Mucosa of descending colon (tissue), 3 donors: Measurements from ENCODE around the gene CANT1. TPM values are rescaled to one million over a fixed set of nuclear protein-coding genes. Genes with fewer than 3 reads are reported as not detected.

Experiments
- ATAC-seq: fragments of 200-7000 bp; cut with Tn5 transposase; one replicate; pipeline ENCODE4 v1.9.1; 2020; ENCODE audit warnings: mild to moderate bottlenecking, moderate library complexity
- DNase-seq, 3 donors: peaks; one replicate each; pipeline ENCODE4 v3.0.0-alpha.2; 2020
- H3K36me3 ChIP-seq: fragments of 200-600 bp; one replicate; pipeline ENCODE4 v1.8.0; 2021; ENCODE audit warnings: low read depth, mild to moderate bottlenecking
- H3K4me1 ChIP-seq: fragments of 200-600 bp; one replicate; pipeline ENCODE4 v1.8.0; 2021; ENCODE audit warnings: low read depth, mild to moderate bottlenecking
- H3K4me3 ChIP-seq: fragments of 200-600 bp; one replicate; pipeline ENCODE4 v1.8.0; 2021; ENCODE audit warnings: mild to moderate bottlenecking
- H3K9me3 ChIP-seq: fragments of 200-600 bp; one replicate; pipeline ENCODE4 v1.8.0; 2021; ENCODE audit warnings: mild to moderate bottlenecking
- CTCF ChIP-seq: fragments of 200-600 bp; IDR thresholded peaks from one replicate; pipeline ENCODE4 v1.8.0; 2022; ENCODE audit warnings: antibody characterized with exemption, mild to moderate bottlenecking
- intact Hi-C, 2 donors: fragments of 100-400 bp; cut with DNase I in 1 of 2; cut with micrococcal nuclease in 1 of 2; formaldehyde crosslinking; loops; one replicate each; pipeline versions ENCODE4 v1.11.0 to v1.11.1; 2022; cut with DNase I, micrococcal nuclease
- total RNA-seq, 3 donors: library from RNA; stranded (reverse); fragmentation: NEBNext Ultra II Directional in 2 of 3; extraction: Animal tissue kit (Norgen Biotek cat#: 25700) in 2 of 3; gene quantifications; one replicate each; pipeline versions ENCODE4 v1.2.1 to v1.2.4, GENCODE V29; 2021 to 2023
- donor health status: DM: no; HTN: no; CAD: no; lungs with moderate emphysema.
- donor health status: DM: no; HTN: no; CAD: no.
- donor health status: DM: no; HTN: yes; CAD: no.

The CANT1 gene
- total RNA-seq, 3 donors from 2014 or later = 159 to 376 (median 242) TPM

GRCh38 chr17:78996781-78997201 is 12.8 kb downstream of the CANT1 start:
- no peak for ATAC-seq
- H3K4me1 ChIP-seq = peaks cover 70% of the 10 kb centered on the region
- no peaks in the 10 kb centered on the region for H3K9me3 ChIP-seq
- peak in 2 of 3 donors; percentile 30 to 55 for DNase-seq
- H3K36me3 ChIP-seq = peaks cover 7% of the 10 kb centered on the region
- no peak for TF ChIP-seq CTCF
- intact Hi-C loops = no loop called here
- no peak overlapping the region for H3K4me3 ChIP-seq

- peak; percentile 87 to 91 (median 90) for DNase-seq
- peak; percentile 80 for ATAC-seq
- Histone ChIP-seq H3K9me3 (no peaks in the 10 kb centered on the region), H3K4me3 (no peak overlapping the region), H3K36me3 (peaks cover 7% of the 10 kb centered on the region), H3K4me1 (peaks cover 61% of the 10 kb centered on the region)
- no peak for TF ChIP-seq CTCF
- intact Hi-C loops = no loop called here
Observed at GRCh38 chr17:78995761-78996451, 13.7 kb downstream of the CANT1 start.

GRCh38 chr17:78995022-78995760 is 14.4 kb downstream of the CANT1 start:
- H3K9me3 ChIP-seq = no peaks in the 10 kb centered on the region
- TF ChIP-seq CTCF = no peak
- H3K4me1 ChIP-seq = peaks cover 56% of the 10 kb centered on the region
- intact Hi-C loops = no loop called here
- ATAC-seq = no peak
- peaks cover 7% of the 10 kb centered on the region for H3K36me3 ChIP-seq
- H3K4me3 ChIP-seq = no peak overlapping the region
- peak in 2 of 3 donors; percentile 28 to 55 for DNase-seq

GRCh38 chr17:78993981-78994671 is 15.4 kb downstream of the CANT1 start:
- peaks cover 47% of the 10 kb centered on the region for H3K4me1 ChIP-seq
- intact Hi-C loops = no loop called here
- H3K36me3 ChIP-seq = peaks cover 7% of the 10 kb centered on the region
- no peak for DNase-seq
- TF ChIP-seq CTCF = no peak
- no peak overlapping the region for H3K4me3 ChIP-seq
- H3K9me3 ChIP-seq = no peaks in the 10 kb centered on the region
- ATAC-seq = no peak

GRCh38 chr17:78993241-78993956 is 16.2 kb downstream of the CANT1 start:
- ATAC-seq (no peak), DNase-seq (peak; percentile 55 to 85 (median 64))
- intact Hi-C loops = no loop called here
- H3K36me3 ChIP-seq = peaks cover 7% of the 10 kb centered on the region
- peaks cover 40% of the 10 kb centered on the region for H3K4me1 ChIP-seq
- peak; percentile 36 for TF ChIP-seq CTCF
- H3K9me3 ChIP-seq = no peaks in the 10 kb centered on the region
- H3K4me3 ChIP-seq = no peak overlapping the region
